HG02938 (cell line): ENCODE measurements around the gene SF3B4.
"Not testable (repeated sequence)": the region's sequence is repeated elsewhere in the genome, so short reads cannot be mapped to it uniquely, and the experiment has no call there.

Experiments used
- ATAC-seq: cut with Tn5 transposase; IDR thresholded peaks from one replicate; pipeline ENCODE4 v1.9.1; 2021; ENCODE audit warnings: mild to moderate bottlenecking, moderate library complexity; ENCODE audit not compliant: unreplicated experiment

SF3B4 gene

GRCh38 chr1:149888999-149889289 lies 38.7 kb downstream of the SF3B4 start:
- ATAC-seq, result no peak

- peak; percentile 18 for ATAC-seq
Measured at GRCh38 chr1:149888247-149888998, 39.2 kb downstream of the SF3B4 start.

GRCh38 chr1:149887456-149888246 lies 40.0 kb downstream of the SF3B4 start:
- peak; percentile 43 for ATAC-seq

- ATAC-seq, result not testable (repeated sequence)
Measured at GRCh38 chr1:149887196-149887455, 40.5 kb downstream of the SF3B4 start.

DNA sequence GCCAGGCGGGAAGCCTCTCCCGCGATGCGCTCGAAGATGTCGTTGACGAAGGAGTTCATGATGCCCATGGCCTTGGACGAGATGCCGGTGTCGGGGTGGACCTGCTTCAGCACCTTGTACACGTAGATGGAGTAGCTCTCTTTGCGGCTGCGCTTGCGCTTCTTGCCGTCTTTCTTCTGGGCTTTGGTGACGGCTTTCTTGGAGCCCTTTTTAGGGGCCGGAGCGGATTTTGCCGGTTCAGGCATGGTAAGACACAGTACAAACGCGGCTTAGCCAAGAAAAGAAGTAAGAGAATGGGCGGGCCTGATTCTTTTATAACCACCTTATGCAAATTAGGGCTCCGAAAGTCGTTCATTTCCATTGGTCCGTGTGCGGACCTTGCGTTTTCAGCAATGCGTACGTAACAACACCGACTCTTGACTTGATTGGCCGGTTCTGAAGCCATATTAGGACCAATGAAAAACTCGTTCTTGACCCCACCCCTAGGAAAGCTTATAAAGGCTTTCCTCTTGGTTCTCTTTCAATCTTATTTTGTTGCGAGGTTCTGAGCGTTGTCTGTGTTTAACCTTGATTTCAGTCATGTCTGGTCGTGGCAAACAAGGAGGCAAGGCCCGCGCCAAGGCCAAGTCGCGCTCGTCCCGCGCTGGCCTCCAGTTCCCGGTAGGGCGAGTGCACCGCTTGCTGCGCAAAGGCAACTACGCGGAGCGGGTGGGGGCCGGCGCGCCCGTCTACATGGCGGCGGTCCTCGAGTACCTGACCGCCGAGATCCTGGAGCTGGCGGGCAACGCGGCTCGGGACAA lies 41.0 kb downstream of the SF3B4 start:
- ATAC-seq, result peak; percentile 72

DNA sequence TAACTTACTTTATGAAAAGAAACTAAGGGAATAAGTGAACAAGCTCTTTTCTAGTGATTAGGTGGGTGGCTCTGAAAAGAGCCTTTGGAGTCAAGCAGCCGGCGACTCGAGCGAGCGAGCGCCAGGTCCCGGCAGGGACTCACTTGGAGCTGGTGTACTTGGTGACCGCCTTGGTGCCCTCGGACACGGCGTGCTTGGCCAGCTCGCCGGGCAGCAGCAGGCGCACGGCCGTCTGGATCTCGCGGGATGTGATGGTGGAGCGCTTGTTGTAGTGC lies 41.5 kb downstream of the SF3B4 start:
- not testable (repeated sequence) for ATAC-seq

DNA sequence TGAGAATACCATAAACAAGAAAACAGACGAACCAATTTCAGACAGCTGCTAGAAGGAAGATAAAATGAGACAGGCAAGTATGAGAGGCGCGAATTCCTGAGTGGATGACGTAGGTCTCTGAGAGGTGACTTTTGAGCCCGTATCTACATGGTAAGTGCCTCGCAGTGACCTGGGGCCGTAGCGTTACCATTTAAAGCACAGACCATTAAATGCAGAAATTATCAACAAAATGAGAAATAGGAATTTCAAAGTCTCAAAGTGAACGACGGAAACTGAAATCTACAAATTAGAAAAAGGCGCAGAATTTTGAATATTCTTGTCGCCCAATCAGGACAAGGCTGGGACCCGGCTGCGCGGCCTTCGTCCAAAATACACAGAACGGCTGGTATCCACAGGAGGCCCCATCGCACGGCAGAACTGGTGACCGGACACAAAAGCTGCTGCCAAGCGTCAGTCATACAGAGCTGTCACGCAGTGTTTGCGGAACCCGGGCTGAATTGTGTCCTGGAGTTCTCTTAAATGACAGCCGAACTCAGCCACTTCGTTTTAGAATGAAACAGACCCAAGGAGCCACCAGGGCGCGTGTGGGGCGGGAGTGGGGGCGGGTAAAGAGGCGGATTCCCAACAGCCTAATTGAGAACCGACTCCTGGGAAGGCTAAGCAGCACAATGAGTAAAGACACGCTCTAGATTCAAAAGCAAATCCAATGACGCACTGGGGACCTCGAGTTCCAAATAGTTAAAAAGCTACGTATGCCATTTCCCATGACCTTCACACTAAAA lies 42.1 kb downstream of the SF3B4 start:
- no peak for ATAC-seq

- ATAC-seq, result no peak
Measured at GRCh38 chr1:149884433-149885338, 42.9 kb downstream of the SF3B4 start.

DNA sequence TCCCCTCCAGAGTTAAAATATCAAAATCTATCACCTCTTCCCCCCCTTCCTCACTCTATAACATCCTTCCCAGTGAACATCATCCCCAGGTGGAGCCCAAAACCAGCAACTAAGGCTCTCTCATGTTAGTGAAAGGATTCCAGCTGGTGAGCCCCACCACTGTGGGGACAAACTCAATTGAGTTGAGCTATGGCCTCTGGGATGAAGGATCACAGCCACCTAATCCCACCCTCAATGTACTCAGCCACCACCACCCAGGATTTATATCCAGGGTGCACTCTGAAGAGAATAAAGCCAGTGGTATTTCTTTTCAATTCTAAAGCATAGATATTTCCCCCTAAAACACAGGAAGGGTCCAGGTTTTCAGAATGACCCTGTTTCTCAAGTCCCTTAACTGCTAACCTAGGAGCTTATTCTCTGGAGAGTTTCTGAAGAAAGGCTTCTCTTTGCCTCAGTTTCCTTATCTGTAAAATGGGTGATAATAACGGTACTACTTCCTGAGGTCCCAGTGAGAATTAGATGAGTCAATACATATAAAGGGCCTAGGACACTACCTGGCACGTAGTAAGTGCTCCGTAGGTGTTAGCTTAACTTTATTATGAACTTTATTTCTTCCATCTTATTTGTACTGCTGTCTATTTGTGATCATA lies 43.9 kb downstream of the SF3B4 start:
- ATAC-seq, result no peak

DNA sequence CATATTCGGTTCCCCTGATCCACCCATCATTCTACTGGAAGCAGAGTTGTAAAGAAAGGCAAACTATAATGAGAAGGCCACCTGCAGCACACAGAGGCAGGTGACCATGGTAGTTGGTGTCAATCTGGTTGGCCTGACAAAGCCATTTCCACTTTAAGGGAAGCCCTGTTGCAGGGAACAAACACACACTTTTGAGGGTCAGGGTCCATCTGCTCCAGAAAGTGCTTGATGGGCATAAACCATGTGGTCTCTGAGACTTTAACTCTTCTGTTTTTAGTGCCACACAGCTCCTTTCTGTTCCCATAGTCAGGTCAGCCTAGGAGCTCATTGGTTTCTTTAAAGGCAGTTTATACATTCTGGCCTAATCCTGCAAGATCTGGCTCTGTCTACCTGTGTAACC lies 45.7 kb downstream of the SF3B4 start:
- ATAC-seq, result no peak

DNA sequence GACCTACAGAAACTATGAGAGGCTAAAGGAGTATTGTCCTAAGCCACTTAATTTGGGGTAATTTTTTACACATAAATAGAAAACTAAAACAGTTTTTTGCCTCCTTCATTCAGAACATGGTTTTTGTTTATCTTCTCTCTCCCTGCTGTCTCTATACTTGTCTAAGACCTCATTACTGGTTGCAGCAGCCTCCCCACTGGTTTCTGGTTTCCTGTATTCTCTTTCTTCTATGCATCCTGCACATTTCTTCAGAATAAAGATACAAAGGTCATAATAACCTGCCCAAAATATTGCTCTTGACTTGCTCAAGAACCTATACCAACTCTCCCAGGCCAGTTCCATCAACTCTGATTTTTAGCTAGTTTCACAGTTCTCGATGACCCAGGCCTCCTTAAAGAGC lies 48.0 kb downstream of the SF3B4 start:
- ATAC-seq, result no peak

- no peak for ATAC-seq
Measured at GRCh38 chr1:149877211-149877946, 50.2 kb downstream of the SF3B4 start.
